HuH-7 (cell line): ENCODE measurements around the gene COA5.

ENCODE experiments used
- DNase-seq: peaks from one replicate; pipeline ENCODE4 v3.0.0; 2011; ENCODE audit warnings: low spot score

The COA5 gene

GRCh38 chr2:98608116-98608961, at the start of gene COA5, which contains the start of gene UNC50:
TSS of gene COA5 (minus strand) at chr2:98608512. CDS start at chr2:98608405, 107 bp downstream.
TSS of gene UNC50 (plus strand) at chr2:98608589. CDS start at chr2:98609760, 1,171 bp downstream.
- DNase-seq: peak; percentile 99

GRCh38 chr2:98656800-98657199, 48.5 kb upstream of the COA5 start:
- DNase-seq: no peak

- DNase-seq: no peak
Observed at GRCh38 chr2:98654699-98655495, 46.6 kb upstream of the COA5 start.

GRCh38 chr2:98650998-98651397, 42.7 kb upstream of the COA5 start:
- no peak for DNase-seq

- no peak for DNase-seq
Observed at GRCh38 chr2:98649992-98650375, 41.7 kb upstream of the COA5 start.

- peak; percentile 80 for DNase-seq
Observed at GRCh38 chr2:98649135-98649991, 41.1 kb upstream of the COA5 start.

- DNase-seq: no peak
Observed at GRCh38 chr2:98648451-98648850, 40.1 kb upstream of the COA5 start.

GRCh38 chr2:98647636-98648035, 39.3 kb upstream of the COA5 start:
- no peak for DNase-seq

- no peak for DNase-seq
Observed at GRCh38 chr2:98643496-98644100, 35.3 kb upstream of the COA5 start.

- DNase-seq: no peak
Observed at GRCh38 chr2:98637401-98638147, 29.3 kb upstream of the COA5 start.

- DNase-seq: peak; percentile 37
Observed at GRCh38 chr2:98634406-98635092, 26.2 kb upstream of the COA5 start.

- DNase-seq: no peak
Observed at GRCh38 chr2:98632351-98632750, 24.0 kb upstream of the COA5 start.

- no peak for DNase-seq
Observed at GRCh38 chr2:98623657-98624056, 15.3 kb upstream of the COA5 start.

GRCh38 chr2:98617149-98617548, 8.8 kb upstream of the COA5 start:
- no peak for DNase-seq

- no peak for DNase-seq
Observed at GRCh38 chr2:98615481-98615880, 7.2 kb upstream of the COA5 start.

- DNase-seq: no peak
Observed at GRCh38 chr2:98614024-98614739, 5.9 kb upstream of the COA5 start.

GRCh38 chr2:98608962-98609604, 771 bp upstream of the COA5 start:
- DNase-seq: peak; percentile 44

- peak; percentile 50 for DNase-seq
Observed at GRCh38 chr2:98607741-98608115, 584 bp downstream of the COA5 start.

GRCh38 chr2:98607104-98607503, 1.2 kb downstream of the COA5 start:
- DNase-seq: no peak
